Measurements from ENCODE around the gene FOXP1.

- TF ChIP-seq CTCF (IDR thresholded peaks at IDR 0.05) = no peak
- no peak for TF ChIP-seq POLR2A (IDR thresholded peaks at IDR 0.05; ENCODE audit: low read depth)
Measured at GRCh38 chr3:71025010-71025409, 558.5 kb downstream of the FOXP1 start.

Measured in esophagus muscularis mucosa (tissue), 3 donors.